ENCODE data around the gene ZEB1.
"Not testable (repeated sequence)": the region's sequence is repeated elsewhere in the genome, so short reads cannot be mapped to it uniquely, and the experiment has no call there.

Gene ZEB1

GRCh38 chr10:31362023-31362641 lies 43.1 kb downstream of the ZEB1 start:
- H3K4me3 ChIP-seq (ENCODE audit: low read depth, low read length) = no peak overlapping the region
- DNase-seq (ENCODE audit: low read depth) = no peak

GRCh38 chr10:31363696-31364095 lies 44.7 kb downstream of the ZEB1 start:
- not testable (repeated sequence) for H3K4me3 ChIP-seq (ENCODE audit: low read depth, low read length); DNase-seq (ENCODE audit: low read depth)

More at GRCh38 chr10:31362023-31362641, 43.1 kb downstream of the ZEB1 start:
- TF ChIP-seq, protein P1, sequence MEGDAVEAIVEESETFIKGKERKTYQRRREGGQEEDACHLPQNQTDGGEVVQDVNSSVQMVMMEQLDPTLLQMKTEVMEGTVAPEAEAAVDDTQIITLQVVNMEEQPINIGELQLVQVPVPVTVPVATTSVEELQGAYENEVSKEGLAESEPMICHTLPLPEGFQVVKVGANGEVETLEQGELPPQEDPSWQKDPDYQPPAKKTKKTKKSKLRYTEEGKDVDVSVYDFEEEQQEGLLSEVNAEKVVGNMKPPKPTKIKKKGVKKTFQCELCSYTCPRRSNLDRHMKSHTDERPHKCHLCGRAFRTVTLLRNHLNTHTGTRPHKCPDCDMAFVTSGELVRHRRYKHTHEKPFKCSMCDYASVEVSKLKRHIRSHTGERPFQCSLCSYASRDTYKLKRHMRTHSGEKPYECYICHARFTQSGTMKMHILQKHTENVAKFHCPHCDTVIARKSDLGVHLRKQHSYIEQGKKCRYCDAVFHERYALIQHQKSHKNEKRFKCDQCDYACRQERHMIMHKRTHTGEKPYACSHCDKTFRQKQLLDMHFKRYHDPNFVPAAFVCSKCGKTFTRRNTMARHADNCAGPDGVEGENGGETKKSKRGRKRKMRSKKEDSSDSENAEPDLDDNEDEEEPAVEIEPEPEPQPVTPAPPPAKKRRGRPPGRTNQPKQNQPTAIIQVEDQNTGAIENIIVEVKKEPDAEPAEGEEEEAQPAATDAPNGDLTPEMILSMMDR (IDR thresholded peaks at IDR 0.05; ENCODE audit: low read depth, low read length, missing control alignments) = no peak

- DNase-seq (ENCODE audit: low read depth); H3K4me3 ChIP-seq (ENCODE audit: low read depth, low read length): not testable (repeated sequence)
Measured at GRCh38 chr10:31364238-31364637, 45.2 kb downstream of the ZEB1 start.

- no peak for DNase-seq (ENCODE audit: low read depth)
- H3K4me3 ChIP-seq (ENCODE audit: low read depth, low read length) = no peak overlapping the region
- TF ChIP-seq, protein P1 (IDR thresholded peaks at IDR 0.05; ENCODE audit: low read depth, low read length, missing control alignments) = no peak
Measured at GRCh38 chr10:31366703-31367102, 47.7 kb downstream of the ZEB1 start.

DNA sequence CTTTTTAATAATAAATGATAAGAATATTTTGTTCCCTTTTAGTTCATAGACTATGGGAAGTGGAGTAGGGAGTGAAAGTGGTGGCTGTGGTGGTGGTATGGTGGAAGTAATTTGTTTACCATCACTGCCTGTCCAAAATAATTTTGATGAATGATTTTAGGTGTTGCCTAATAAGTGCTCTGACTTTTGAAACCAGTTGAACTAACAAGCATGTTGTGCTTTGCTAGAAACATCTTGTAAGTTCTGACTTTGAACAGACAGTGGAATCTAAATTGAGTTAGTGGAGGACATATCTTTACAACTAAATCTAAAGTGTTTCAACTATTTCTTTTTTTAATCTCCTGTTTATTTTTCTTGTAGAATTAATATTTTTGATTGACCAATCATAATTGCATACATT lies 49.7 kb downstream of the ZEB1 start:
- no peak overlapping the region for H3K4me3 ChIP-seq (ENCODE audit: low read depth, low read length)
- no peak for DNase-seq (ENCODE audit: low read depth)
- TF ChIP-seq, protein P1 (IDR thresholded peaks at IDR 0.05; ENCODE audit: low read depth, low read length, missing control alignments) = no peak

DNA sequence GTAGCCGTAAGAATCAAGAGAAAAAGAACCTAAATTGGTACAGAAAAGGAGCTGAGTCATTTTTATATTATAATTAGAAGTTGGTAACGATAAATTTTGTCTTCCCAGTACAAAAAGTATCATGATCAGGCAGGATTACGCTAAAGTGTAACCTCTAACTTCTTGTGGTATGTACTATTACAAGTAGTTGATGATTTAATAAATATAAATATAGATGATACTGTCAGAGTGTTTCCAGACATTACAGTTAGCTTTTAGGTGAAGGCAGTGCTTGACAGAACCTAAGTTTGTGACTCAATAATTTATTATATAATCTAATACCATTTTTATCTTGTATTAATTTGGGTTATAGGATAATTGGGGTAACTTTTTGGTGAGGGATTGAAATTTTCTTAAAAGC lies 53.4 kb downstream of the ZEB1 start:
- TF ChIP-seq, protein P1 (IDR thresholded peaks at IDR 0.05; ENCODE audit: low read depth, low read length, missing control alignments) = no peak
- no peak overlapping the region for H3K4me3 ChIP-seq (ENCODE audit: low read depth, low read length)
- no peak for DNase-seq (ENCODE audit: low read depth)

DNA sequence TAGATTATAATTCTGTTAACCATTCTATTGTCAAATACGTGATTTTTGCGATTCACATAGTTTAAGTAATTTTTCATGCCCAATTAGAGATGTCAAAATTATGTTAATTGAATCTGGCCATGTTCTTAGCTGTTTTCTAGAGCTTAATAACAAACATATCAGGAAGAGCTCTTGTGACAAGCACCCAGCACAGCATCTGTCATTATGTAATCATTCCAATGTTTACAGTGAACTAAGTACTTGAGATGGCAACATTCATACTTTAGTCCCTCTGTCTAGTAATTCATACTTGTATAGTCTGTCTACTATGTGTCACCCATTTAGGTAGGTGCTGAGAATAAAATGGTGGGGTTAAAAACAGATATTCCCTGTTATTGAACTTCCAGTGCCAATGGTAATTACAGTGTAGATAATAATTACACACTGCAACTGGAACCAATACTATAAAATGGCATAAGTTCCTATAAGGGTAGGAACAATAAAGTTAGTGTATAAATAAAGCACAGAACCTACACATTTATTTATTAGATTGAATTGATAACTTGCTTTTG lies 55.2 kb downstream of the ZEB1 start:
- DNase-seq (ENCODE audit: low read depth) = no peak
- TF ChIP-seq, protein P1 (IDR thresholded peaks at IDR 0.05; ENCODE audit: low read depth, low read length, missing control alignments) = no peak
- no peak overlapping the region for H3K4me3 ChIP-seq (ENCODE audit: low read depth, low read length)

GRCh38 chr10:31381171-31381570 lies 62.2 kb downstream of the ZEB1 start:
- DNase-seq (ENCODE audit: low read depth) = no peak
- H3K4me3 ChIP-seq (ENCODE audit: low read depth, low read length) = no peak overlapping the region
- TF ChIP-seq, protein P1 (IDR thresholded peaks at IDR 0.05; ENCODE audit: low read depth, low read length, missing control alignments) = no peak
